Stimulated activated CD8-positive, alpha-beta memory T cell treated with anti-CD3 and anti-CD28 coated beads, Interleukin-4, amount 100 ng/mL, for 48 hours (primary cell): ENCODE measurements around the gene SAP30BP.

Source experiments
- DNase-seq: peaks from one replicate; pipeline ENCODE4 v3.0.0-alpha.2; 2020

The SAP30BP gene

GRCh38 chr17:75666959-75667790, at the start of gene SAP30BP, which contains the start of gene RECQL5:
TSS of gene SAP30BP (plus strand) at chr17:75667338. CDS start at chr17:75667373, 35 bp downstream.
TSS of gene RECQL5 (minus strand) at chr17:75667154. CDS start at chr17:75666557, 597 bp downstream.
- DNase-seq, result peak; percentile 99

GRCh38 chr17:75617675-75618074, 49.5 kb upstream of the SAP30BP start:
- no peak for DNase-seq

- DNase-seq, result peak; percentile 55
Observed at GRCh38 chr17:75619506-75620431, 47.4 kb upstream of the SAP30BP start.

GRCh38 chr17:75621489-75621888, 45.6 kb upstream of the SAP30BP start:
- no peak for DNase-seq

- no peak for DNase-seq
Observed at GRCh38 chr17:75622076-75622475, 45.1 kb upstream of the SAP30BP start.

- DNase-seq, result no peak
Observed at GRCh38 chr17:75622771-75623273, 44.3 kb upstream of the SAP30BP start.

GRCh38 chr17:75623386-75623785, 43.8 kb upstream of the SAP30BP start:
- no peak for DNase-seq

- DNase-seq, result no peak
Observed at GRCh38 chr17:75624021-75624420, 43.1 kb upstream of the SAP30BP start.

- DNase-seq, result no peak
Observed at GRCh38 chr17:75624714-75625345, 42.3 kb upstream of the SAP30BP start.

- peak; percentile 38 for DNase-seq
Observed at GRCh38 chr17:75625813-75626486, 41.2 kb upstream of the SAP30BP start.

- no peak for DNase-seq
Observed at GRCh38 chr17:75626496-75627038, 40.6 kb upstream of the SAP30BP start.

GRCh38 chr17:75627094-75627493, 40.0 kb upstream of the SAP30BP start:
- DNase-seq, result no peak

GRCh38 chr17:75628425-75628824, 38.7 kb upstream of the SAP30BP start:
- DNase-seq, result no peak

GRCh38 chr17:75629157-75629556, 38.0 kb upstream of the SAP30BP start:
- DNase-seq, result no peak

- no peak for DNase-seq
Observed at GRCh38 chr17:75630071-75630917, 36.8 kb upstream of the SAP30BP start.

GRCh38 chr17:75631353-75631752, 35.8 kb upstream of the SAP30BP start:
- no peak for DNase-seq

- no peak for DNase-seq
Observed at GRCh38 chr17:75632428-75632827, 34.7 kb upstream of the SAP30BP start.

GRCh38 chr17:75632863-75633485, 34.2 kb upstream of the SAP30BP start, which contains the start of gene SMIM5:
TSS of gene SMIM5 (plus strand) at chr17:75633434. CDS start at chr17:75640202, 6,768 bp downstream.
- DNase-seq, result peak; percentile 93

- DNase-seq, result peak; percentile 58
Observed at GRCh38 chr17:75633486-75634375, 33.4 kb upstream of the SAP30BP start.
